PFSK-1 (cell line): Measurements from ENCODE around the gene RICTOR.

Experiments
- FOXP2 ChIP-seq: optimal IDR thresholded peaks from 2 replicates; pipeline ENCODE3; 2011; ENCODE audit warnings: borderline replicate concordance, control low read depth, inconsistent platforms; ENCODE audit not compliant: insufficient read depth; ENCODE audit errors: extremely low read length, extremely low read depth
- POLR2AphosphoS5 ChIP-seq: IDR thresholded peaks from 2 replicates; pipeline ENCODE4 v1.6.1; 2012; ENCODE audit warnings: low read depth, mild to moderate bottlenecking, control low read depth, low read length, moderate library complexity
- REST ChIP-seq, 2 experiments: IDR thresholded peaks; 2 replicates each; pipeline versions ENCODE4 v1.6.1 to v1.8.0; 2011 to 2012; ENCODE audit warnings: low read depth in 2 of 2, low read length in 2 of 2, control low read depth in 1 of 2, inconsistent platforms in 1 of 2, mild to moderate bottlenecking in 1 of 2, moderate library complexity in 1 of 2; ENCODE audit not compliant: insufficient read depth in 1 of 2
- SIN3A ChIP-seq: IDR thresholded peaks from 2 replicates; pipeline ENCODE4 v1.6.1; 2012; ENCODE audit warnings: mild to moderate bottlenecking, low read length, moderate library complexity, borderline replicate concordance; ENCODE audit not compliant: insufficient read depth
- TAF1 ChIP-seq: IDR thresholded peaks from 2 replicates; pipeline ENCODE4 v1.6.1; 2012; ENCODE audit warnings: low read length, control low read depth, borderline replicate concordance; ENCODE audit not compliant: insufficient read depth

RICTOR gene

GRCh38 chr5:39009280-39009679 is 64.9 kb downstream of the RICTOR start:
- no peak for TF ChIP-seq TAF1
- no peak for TF ChIP-seq SIN3A
- no peak for TF ChIP-seq REST (IDR thresholded peaks at IDR 0.05; ENCODE audit: insufficient read depth in 1 of 2, low read depth in 2 of 2, low read length in 2 of 2)
- no peak for TF ChIP-seq POLR2AphosphoS5
- no peak for TF ChIP-seq FOXP2

GRCh38 chr5:39006650-39007049 is 67.5 kb downstream of the RICTOR start:
- TF ChIP-seq TAF1 (no peak), REST (IDR thresholded peaks at IDR 0.05; ENCODE audit: insufficient read depth in 1 of 2, low read depth in 2 of 2, low read length in 2 of 2) (no peak), POLR2AphosphoS5 (no peak), SIN3A (no peak), FOXP2 (no peak)

DNA sequence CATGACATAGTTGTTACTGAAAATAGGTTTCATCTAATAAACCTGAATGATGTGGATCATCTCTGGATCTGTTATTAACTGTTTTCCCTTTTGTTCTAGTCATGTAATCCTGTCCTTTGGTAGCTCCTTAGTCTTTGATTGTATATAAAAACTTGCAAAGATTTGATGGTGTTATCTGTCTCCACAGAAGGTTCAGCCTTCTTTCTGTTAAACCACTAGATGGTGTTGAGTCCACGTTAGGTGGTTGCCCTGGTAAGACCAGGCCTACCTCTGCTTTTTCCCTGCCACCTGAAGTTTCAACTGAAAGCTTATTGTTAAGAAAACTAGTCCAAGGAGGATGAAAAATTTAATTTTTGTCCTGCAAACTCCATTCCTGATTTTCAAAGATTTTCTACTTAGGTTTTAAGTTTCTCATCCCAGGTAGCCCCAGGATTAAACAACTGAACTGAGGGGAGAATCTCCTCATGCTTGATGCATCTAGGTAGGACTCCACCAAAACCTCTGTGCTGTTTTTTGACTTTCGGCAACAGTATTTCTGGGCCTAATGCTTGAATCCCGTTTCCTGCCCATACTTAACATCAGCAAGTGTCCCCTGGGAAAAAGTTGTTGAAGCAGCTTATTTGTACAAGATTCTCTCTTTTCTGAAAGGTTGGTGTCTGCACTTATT is 68.5 kb downstream of the RICTOR start:
- TF ChIP-seq FOXP2 (no peak), SIN3A (no peak), TAF1 (no peak), REST (IDR thresholded peaks at IDR 0.05; ENCODE audit: insufficient read depth in 1 of 2, low read depth in 2 of 2, low read length in 2 of 2) (no peak), POLR2AphosphoS5 (no peak)

GRCh38 chr5:39001683-39002082 is 72.5 kb downstream of the RICTOR start:
- TF ChIP-seq REST (IDR thresholded peaks at IDR 0.05; ENCODE audit: insufficient read depth in 1 of 2, low read depth in 2 of 2, low read length in 2 of 2) (no peak), TAF1 (no peak), FOXP2 (no peak)

GRCh38 chr5:38999037-38999436 is 75.2 kb downstream of the RICTOR start:
- TF ChIP-seq REST (IDR thresholded peaks at IDR 0.05; ENCODE audit: insufficient read depth in 1 of 2, low read depth in 2 of 2, low read length in 2 of 2) = no peak
